Fibroblast of skin of left biceps (primary cell): ENCODE measurements around the gene GMCL2.
"Not testable (repeated sequence)": the region's sequence is repeated elsewhere in the genome, so short reads cannot be mapped to it uniquely, and the experiment has no call there.

Experiments
- DNase-seq, 2 experiments: peaks; one replicate each; pipeline ENCODE4 v3.0.0-alpha.2; 2013; ENCODE audit warnings: low read depth in 2 of 2

GMCL2 gene, protein sequence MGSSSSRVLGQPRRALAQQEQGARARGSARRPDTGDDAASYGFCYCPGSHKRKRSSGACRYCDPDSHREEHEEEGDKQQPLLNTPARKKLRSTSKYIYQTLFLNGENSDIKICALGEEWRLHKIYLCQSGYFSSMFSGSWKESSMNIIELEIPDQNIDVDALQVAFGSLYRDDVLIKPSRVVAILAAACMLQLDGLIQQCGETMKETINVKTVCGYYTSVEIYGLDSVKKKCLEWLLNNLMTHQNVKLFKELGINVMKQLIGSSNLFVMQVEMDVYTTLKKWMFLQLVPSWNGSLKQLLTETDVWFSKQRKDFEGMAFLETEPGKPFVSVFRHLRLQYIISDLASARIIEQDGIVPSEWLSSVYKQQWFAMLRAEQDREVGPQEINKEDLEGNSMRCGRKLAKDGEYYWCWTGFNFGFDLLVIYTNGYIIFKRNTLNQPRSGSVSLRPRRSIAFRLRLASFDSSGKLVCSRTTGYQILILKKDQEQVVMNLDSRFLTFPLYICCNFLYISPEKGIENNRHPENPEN

DNA sequence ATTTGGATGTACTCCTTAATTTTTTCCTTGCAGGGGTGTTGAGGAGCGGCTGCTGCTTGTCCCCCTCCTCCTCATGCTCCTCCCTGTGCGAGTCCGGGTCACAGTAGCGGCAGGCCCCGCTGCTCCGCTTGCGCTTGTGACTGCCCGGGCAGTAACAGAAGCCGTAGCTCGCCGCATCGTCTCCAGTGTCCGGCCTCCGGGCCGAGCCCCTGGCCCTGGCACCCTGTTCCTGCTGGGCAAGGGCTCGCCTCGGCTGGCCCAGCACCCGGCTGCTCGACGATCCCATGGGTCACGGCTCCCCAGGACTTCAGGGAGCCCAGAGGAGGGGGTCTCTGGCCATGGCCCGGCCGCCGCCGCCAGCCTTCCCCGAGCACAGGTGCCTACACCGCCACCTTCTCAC lies at the start of gene GMCL2:
Gene GMCL2, minus strand, starts transcription at position 358 of the 400 bp plus-strand sequence. Its CDS starts 72 bp downstream, at position 286.
- DNase-seq: no peak

DNA sequence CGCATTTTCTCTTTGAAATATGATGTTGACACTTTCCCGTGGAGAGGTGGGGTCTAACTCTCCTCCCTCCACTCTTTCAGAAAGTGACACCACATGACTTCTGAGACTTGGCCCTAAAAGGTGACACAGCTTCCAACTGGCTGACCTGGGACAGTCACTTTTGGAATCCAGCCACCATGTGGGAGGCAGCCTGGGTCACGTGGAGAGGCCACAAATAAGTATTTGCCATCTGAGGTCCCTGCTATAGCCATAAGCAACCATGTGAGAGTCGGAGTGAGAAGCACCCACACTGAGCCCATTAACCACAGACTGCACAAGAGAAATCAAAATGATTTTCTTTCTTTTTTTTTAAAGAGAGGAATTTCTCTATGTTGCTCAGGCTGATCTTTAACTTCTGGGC lies 49.5 kb upstream of the GMCL2 start:
- DNase-seq: no peak

DNA sequence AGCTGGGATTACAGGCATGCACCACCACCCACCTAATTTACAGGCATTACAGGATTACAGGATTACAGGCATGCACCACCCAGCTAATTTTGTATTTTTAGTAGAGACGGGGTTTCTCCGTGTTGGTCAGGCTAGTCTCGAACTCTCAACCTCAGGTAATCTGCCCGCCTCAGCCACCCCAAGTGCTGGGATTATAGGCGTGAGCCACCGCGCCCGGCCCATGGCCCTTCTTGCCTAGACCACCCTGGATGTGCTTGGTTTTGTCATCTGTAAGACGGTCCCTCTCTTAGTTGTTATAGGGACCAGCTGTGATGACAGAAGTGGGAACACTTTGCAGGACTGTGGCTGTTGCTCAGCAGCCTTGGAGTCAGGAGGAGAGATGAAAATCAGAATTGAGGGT lies 49.0 kb upstream of the GMCL2 start:
- DNase-seq: no peak

DNA sequence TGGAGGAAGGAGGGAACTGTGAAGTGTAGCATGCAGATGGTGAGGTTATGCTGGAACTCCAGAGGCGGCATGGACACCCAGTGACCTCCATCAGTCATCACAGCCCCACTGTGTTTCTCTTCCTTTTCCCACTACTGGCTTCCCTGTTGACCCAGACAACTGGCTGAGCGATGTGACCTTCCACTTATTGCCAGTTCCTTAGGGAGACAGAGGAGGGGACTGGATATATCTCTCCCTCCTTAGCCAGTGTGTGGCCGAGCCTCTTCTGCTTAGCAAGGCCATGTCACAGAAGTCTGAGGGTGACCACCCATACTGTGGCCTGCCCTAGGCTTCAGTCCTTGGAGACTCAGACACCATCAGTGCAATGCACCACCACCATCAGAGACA lies 48.4 kb upstream of the GMCL2 start:
- no peak for DNase-seq

DNA sequence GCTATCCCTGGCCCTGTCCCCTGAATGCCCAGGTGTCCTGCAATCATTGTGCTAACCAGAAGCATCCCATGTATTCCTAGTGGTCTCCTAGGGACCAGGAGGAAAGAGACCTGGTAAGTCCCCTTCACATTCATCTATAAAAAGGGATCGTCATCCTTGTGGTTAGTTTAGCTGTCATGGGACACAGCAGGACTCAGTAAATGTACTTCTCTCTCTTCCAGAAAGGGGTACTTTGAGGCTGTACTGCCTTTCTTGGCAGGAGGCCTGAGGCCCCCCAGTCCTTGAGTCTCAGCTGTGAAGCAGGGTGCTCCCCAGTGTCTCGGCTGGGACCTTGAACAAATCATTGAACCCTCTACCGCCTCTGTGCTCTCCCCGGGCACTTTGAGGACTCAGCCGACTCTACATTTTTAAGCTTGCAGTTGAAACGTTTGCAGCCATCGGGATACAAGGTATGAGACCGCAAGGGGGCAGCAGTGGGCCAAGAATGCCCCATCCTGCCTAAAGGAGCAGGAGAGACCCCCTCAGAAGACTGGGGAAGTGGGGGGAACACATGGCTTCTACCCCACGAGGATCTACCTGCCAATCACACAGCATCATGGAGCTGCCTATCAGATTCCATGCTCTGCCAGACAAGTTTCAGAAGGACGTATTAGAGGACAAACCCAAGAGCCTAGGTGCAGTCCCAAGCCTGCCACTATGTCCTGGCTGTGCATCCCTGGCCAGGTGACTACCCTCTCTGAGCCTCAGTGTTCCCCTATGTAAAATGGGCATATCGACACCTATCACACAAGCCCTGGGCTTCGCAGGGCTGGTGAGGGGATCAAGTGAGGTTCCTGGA lies 47.8 kb upstream of the GMCL2 start:
- peak; percentile 10 to 14 for DNase-seq

DNA sequence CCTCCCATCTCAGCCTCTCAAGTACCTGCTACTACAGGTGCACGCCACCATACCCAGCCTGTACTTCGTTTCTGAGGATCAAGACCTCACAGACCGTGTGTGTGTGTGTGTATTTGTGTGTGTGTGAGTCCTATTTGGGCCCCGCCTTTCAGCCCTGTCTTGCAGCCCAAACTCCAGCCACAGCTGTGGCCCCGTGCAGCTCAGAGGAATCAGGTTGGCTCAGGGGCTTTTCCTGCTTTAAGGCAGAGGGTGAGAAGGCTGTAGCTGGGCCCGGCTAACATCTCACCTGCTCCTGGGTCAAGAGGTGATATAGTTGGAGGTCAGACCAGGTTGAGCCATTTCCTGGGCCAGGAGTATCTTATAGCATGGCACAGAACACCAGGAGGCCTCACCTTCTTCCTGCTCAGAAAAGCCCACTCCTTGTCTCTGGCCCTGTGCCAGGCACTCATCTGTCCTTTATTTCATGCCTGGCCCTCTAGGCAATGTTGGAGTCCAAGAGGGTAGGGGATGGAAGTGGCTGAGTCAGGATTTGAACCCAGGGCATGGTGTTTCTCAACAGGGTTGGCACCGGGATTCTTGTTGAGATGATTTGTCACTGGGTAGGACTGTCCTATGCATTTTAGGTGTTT lies 47.1 kb upstream of the GMCL2 start:
- no peak for DNase-seq

DNA sequence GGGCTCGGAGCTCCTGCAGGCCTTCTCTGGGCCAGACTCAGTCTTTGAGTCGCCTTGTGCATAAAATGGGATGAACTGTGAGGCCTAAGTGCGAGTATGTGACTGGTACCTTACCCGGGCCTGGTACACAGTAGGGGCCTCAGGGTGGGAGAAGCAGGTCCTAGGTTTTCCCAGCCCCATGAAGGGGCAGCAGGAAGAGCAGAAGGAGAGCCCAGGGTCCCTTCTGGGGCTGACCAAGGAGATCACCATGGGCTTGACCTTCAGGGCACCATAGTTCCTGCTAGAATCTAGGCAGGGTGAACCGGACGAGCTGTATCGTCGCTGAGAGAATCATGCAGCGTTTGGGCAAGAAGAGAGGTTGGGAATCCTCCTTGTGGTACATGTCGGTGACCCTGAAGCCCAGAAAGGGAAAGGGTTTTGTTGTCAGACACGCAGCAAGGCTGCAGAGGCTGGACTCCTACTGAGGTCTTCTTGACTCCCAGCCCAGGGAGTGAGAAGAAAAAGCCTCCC lies 45.8 kb upstream of the GMCL2 start:
- DNase-seq: no peak

DNA sequence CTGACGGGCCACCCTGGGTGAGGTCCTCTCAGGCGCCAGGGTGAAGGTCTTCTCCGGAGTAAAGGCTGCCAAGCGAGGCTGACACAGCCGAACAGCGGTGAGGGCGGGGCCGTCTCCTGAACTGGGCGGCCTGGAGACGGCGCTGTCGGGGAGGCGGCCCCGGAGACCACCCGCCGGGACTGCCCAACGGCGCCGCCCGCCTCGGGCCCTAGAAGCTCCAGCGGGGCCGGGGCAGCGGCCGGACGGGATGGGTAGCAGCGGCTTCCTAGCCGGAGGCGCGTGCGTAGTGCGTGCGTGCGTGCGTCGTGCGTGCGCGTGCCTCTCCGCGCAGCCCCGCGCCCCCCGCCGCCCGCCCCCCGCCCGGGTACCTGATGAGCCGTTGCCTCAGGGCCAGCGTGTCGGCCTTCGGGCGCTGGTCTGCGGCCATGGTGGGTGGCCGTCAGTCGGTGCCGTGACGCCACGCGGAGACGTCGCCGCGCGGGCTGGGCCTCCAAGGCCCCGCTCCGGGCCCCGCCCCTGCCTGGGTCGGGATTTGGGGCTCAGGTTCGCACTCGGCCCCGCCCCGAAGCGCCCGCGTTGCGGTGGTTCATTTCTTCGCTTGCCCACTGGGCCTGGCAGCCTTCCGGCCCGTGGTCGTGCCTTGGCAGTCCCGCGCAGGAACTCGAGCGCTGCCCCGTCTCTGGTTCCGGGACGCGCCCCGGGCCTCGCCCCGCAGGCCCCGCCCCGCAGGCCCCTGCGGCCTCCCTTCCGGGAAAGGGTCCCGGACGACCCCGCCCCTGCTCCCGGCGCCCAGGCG lies 45.2 kb upstream of the GMCL2 start, which contains the start of gene PHYKPL:
Gene PHYKPL, minus strand, starts transcription at position 679 of the 796 bp plus-strand sequence. Its CDS starts 252 bp downstream, at position 427.
- DNase-seq: peak; percentile 21 to 34

DNA sequence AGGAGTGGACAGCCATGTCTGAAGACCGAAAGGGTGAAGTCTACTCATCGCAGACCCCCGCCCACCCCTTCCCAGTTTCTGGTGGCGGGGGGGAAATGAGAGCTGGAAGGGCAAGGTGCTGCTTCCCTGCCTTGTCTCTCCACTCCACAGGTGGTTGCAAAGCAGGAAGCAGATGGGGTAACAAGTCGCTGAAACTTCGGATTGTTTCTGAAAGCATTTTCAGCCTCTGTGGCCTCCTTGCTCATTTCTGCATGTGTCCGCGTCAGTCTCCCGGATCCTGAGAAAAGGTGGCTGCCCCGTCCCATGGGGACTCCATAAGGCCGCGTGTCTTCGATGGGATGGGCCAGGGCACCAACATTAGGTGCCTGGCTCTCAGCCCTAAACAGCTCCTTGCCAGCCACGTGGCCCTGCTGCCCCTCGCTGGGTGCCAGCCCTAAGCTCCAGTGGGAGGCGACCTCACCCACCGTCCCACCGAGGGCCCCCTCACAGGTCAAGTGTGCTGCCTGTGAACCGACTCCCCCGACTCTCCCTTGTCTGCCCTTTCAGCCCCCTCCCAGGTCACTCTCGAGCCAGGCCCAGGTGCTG lies 44.5 kb upstream of the GMCL2 start:
- no peak for DNase-seq

DNA sequence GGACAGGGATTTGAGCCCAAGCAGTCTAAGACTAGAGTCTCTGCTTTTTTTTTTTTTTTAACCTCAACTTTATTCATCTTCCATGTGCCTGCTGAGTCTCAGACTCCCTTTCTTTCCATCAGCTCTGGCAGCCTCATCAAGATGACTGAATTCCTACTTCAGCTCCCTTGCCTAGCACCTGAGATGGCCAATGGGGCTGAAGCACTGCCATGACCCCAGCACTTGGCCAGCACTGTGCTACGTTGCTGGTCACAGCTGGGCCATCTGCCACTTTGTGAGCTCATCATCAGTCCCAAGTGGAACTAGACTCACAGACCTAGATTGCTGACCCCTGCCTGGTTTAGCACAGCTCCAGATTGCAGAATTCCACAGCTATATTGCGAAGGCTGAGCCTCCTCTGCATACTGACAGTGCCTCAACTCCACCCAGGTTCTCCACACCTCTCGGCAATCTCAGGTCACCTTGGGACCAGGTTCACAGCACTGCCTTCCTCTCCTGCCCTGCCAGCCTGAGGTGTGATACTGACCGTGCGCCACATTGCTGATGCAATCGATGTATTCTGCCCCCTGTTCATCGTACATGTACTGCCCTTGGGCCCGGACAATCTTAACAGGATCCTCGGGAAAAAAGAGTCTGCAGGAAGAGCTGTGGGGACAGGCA lies 43.8 kb upstream of the GMCL2 start:
- DNase-seq: no peak

DNA sequence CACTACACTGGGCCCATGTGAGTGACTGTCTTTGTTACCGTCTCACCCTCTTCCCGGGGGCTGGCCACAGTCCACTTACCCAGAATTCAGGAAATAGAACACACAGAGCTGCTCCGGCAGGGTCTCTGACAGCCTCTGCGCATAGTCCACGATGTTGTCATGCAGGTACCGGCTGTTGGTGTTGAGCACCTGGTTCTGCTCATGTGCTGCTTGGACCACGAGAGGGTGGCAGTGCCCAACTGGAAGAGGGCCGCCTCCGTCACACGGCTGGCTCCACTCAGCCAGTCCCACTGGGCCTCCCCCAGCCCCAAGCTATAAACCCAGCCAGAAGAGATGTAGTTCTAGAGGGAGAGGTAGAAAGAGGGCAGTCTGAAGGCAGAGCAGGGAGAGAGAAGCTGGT lies 42.7 kb upstream of the GMCL2 start:
- no peak for DNase-seq

DNA sequence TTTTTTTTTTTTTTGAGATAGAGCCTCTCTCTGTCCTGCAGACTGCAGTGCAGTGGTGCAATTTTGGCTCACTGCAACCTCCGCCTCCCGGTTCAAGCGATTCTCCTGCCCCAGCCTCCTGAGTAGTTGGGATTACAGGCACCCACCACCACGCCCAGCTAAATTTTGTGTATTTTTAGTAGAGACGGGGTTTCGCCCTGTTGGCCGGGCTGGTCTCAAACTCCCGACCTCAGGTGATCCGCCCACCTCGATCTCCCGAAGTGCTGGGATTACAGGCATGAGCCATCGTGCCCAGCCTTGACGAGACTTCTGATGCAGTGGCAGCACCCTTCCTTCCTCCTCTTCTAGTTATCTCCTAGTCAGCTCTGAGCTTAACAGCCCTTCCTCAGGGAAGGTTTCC lies 41.9 kb upstream of the GMCL2 start:
- not testable (repeated sequence) for DNase-seq

DNA sequence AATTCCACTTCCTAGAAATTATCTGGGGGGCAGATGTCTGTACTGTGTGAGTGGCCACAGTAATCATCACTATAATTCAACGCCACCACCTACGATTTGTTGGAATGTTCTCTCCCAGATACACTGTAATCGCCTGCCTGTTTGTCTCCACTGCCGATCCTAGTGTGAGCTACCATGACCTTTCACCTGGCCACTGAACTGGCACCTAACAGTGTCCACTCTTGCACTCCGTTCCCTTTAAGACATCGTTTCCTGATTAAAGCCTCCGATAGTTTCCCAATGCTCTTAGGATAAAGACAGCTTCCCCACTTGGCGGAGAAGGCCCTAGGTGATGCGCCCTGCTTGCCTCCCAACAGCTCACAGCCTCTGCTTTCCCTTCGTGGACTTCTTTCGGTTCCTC lies 41.4 kb upstream of the GMCL2 start:
- no peak for DNase-seq

DNA sequence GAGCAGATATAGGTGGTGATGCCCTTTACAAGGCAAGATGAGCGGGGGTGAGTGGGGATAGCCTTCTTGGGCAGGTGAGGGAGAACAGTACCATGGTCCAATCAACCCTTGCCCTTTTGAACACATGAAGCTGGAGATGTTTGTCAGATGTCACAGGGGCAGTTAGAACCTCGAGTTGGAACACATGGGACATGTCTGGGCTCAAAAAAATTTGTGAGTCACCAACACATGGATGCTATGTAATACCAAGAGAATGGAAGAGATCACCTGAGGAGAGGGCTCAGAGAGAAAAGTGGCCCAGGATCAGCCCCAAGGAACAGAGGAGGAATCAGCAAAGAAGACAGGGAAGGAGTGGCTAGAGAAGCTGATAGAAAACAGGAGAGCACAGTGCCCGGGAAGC lies 40.8 kb upstream of the GMCL2 start:
- no peak for DNase-seq

DNA sequence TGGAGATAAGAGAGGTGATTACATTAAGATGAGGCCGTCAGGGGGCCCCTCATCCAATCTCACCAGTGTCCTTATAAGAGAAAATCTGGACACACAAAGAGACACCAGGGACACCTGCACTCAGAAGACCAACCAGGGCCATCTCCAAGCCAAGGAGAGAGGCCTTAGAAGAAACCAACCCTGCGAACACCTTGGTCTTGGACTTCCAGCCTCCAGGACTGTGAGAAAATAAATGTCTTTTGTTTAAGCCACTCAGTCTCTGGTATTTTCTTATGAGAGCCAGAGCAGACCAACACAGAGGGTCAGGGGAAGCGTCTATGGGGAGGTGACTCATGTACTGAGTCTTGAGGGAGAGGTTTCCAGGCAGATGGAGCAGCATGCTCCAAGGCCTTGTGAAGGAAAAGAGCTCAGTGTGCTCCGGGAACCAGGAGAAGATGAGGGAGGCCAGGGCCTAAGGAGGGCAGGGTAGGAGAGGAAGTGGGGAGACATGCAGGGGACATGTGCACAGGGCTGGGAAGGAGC lies 40.0 kb upstream of the GMCL2 start:
- no peak for DNase-seq

DNA sequence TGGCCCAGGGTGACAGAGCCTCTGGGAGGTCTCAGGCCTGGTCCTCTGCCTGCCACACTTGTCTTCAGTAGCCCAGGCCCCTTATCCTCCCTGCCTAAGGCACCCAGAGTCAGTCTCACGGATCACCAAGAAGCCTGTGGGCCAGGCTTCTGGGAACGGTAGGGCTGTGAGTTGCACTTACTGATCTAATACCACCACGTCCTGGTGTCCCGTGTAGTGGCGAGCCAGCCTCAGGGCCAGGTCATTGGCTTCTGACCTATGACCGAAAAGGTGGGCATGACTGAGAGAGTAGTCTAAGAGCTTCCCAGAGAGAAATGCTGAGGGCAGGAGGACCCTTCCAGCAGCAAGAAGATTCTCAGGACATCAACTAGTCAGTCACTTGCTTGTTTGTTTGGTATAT lies 38.0 kb upstream of the GMCL2 start:
- DNase-seq: no peak

DNA sequence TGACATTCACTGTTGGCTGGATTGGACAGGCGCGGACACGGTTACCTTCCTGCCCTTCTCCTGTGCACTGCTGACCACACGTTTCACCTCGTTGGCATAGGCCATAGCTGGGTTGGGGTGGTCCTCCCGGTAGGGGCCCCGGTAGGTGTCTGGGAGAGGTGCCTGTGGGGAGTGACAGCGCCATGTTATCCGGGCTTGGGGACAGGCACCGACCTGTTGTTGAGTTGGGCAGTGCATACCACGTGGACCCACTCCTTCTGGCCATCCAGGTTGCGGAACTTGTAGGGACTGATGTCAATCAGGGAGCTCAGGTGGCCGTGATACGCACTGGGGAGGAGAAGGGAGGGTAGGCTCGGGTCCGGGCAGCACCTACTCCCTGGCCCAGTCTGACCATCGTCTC lies 37.2 kb upstream of the GMCL2 start:
- no peak for DNase-seq

DNA sequence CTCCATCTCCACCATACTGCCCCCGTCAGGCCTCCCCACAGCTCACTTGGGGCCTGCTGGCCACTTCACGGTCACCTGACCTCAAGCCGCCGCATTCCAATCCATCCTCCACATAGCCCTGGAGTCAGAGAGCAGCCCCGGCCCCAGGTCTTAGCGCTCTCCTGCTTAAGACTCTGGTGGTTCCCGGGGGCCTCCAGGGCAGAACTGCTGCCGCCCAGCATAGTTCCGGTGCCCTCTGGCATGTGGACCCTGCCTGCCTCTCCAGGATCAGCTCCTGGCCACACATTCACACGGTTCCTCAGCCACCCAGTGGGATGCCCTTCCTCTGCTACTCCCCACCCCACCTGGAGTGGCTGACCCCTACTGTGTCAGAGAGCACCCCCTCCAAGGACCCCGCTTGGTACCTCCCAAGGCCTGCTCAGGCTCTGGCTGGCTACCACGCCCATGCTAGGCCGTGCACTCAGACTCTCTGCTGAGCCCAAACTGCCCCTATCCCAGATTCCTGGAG lies 36.7 kb upstream of the GMCL2 start:
- DNase-seq: no peak

DNA sequence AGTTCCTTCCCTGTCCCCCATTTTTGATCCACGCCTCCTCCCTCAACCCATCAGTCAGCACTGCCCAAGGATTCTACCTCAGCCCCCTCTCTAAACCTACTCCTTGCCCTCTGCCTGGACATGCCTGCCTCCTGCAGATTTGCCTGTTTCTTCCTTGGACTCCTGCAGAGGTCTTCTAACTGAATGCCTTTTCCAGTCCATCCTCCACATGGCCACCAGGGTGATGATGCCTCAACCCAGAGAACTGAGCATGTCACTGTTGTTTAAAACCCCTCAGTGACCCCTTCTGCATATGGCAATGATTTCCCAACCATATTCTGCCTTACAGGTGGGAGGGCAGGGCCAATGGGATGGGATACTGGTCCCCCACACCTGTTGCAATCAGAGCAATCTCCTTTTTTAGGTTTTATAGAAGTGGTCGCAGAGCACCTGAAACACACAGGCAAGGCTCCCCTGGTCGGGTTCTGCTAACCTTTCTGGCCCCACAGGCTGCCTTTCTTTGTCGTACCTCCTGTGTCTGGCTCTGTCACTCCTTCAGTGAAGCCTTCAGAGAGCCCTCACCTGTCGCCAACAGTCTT lies 36.1 kb upstream of the GMCL2 start:
- DNase-seq: no peak
